SW 1271 (cell line): Measurements from ENCODE around the gene TAF11.
"Not testable (repeated sequence)": the region's sequence is repeated elsewhere in the genome, so short reads cannot be mapped to it uniquely, and the experiment has no call there.

ENCODE experiments used
- DNase-seq, 2 experiments: peaks; one replicate each; lab custom pipeline; 2025; lab: John Stamatoyannopoulos, UW

The TAF11 gene

GRCh38 chr6:34887753-34888513 lies at the start of gene TAF11:
Gene TAF11 (minus strand): TSS chr6:34888042. CDS start chr6:34887957, 85 bp downstream.
- peak; percentile 83 to 94 for DNase-seq

DNA sequence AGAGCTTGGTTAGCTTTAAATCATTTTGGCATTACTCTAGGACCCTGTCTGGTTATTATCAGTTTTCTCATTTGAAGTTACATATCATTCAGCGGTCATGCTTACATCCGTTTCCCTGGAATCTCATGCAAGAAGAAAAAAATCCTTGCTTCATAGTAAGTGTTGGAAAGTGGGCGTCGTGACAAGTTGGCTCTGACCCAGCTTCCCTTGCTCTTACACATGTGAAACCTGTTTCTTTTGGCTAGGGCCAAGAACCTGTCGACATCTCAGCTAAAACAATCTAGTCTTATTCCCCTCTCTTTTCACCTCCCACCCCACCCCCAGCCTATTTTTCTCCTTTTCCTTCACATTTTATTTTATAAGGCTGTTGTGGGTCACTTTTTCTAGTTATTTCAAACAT lies 46.7 kb upstream of the TAF11 start:
- no peak for DNase-seq

GRCh38 chr6:34932202-34932601 lies 44.4 kb upstream of the TAF11 start:
- not testable (repeated sequence) for DNase-seq

DNA sequence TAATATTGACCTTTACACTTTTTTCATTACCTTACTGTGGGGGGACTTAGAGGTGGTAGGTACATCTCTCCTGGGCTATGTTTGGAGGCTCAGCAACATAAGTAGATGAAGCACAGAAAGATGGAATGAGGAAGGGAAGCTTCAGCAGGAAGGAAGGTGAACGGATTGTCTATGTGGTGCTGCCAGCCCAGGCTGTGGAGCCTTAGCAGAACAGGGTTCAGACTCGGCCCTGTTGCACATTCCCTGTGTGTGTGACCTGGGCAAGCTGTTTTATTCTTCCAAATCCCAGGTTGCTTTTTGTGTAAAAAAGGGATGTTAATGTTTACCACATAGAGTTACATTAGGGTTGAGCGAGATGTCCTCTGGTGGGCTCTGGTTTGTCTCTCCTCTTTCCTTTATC lies 42.4 kb upstream of the TAF11 start:
- DNase-seq, result no peak

GRCh38 chr6:34929241-34929978 lies 41.6 kb upstream of the TAF11 start:
- no peak for DNase-seq

GRCh38 chr6:34928695-34929094 lies 40.9 kb upstream of the TAF11 start:
- DNase-seq, result no peak

GRCh38 chr6:34928220-34928619 lies 40.4 kb upstream of the TAF11 start:
- no peak for DNase-seq

GRCh38 chr6:34926655-34927054 lies 38.8 kb upstream of the TAF11 start:
- no peak for DNase-seq

GRCh38 chr6:34924831-34925625 lies 37.2 kb upstream of the TAF11 start:
- DNase-seq, result no peak

GRCh38 chr6:34922177-34922663 lies 34.4 kb upstream of the TAF11 start:
- DNase-seq, result no peak

GRCh38 chr6:34920097-34920496 lies 32.3 kb upstream of the TAF11 start:
- DNase-seq, result no peak

DNA sequence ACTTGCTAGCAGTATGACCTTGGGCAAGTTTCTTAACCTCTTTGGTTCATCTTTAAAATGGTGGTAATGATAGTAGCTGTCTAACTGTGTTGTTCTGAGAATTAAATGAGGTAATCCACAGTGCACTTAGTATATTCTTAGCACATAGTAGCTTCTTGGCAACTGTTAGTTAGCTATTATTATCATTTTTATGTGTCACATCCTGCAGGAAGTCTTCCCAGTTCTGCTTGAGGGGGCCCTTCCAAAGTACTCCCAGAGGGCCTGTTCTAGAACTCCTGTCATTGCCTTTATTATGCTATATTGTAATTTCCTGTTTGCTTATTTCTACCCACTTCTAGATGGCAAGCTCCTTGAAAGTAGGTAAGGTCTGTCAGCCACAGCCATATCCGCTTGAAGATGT lies 31.8 kb upstream of the TAF11 start:
- peak in 1 of 2 experiments; percentile 4 for DNase-seq

DNA sequence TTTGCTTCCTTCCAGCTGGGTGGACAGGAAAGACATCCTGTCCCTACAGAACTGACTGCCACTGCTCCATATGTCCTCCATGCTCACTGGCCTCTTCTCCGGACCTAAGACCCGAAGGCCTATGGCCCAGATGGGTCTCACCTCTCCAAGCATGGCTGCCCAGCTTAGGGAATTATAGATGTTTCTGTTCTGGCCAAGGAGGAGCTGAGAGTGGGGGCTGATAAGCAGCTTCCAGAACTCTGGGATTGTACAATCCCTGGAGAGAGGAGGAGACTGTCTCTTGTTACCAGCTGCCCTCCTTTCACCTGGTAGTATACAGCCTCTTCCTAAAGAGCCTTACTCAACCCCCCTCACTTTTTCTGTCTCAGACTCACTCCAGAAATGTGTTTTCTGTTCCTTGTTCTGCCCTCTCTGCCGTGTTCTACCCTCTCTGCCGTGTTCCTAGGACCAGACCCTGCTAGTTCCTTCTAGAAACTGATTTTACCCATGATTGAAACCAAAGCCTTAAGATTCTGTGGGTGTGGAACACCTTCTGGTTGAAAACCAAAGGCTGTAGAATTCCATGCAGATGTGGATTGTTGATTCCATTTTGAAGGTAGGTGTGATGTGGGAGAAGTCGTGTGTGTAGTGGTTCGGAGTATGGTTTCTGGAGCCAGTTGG lies 29.9 kb upstream of the TAF11 start:
- no peak for DNase-seq

GRCh38 chr6:34916348-34916967 lies 28.6 kb upstream of the TAF11 start:
- no peak for DNase-seq

DNA sequence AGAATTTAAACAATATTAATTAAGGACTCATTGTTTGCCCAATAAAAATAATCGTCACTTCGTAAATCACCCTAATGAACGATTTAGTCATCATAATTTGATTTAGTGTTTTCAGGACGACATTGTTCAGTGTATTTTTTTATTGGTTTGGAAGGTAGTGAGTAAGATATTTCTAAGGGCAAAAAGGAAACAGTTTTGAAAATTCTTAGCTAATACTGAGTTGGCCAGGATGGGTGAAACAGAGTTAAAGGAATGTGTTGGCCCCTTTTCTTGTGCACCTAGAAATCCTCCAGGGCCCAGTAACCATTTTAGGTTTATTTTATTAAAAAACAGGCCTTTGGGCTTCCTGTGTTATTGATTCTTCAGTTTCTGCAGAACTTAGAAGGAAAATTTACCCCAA lies 26.5 kb upstream of the TAF11 start:
- no peak for DNase-seq

- peak in 1 of 2 experiments; percentile 23 for DNase-seq
Observed at GRCh38 chr6:34912715-34913464, 25.0 kb upstream of the TAF11 start.

- no peak for DNase-seq
Observed at GRCh38 chr6:34911822-34912221, 24.0 kb upstream of the TAF11 start.

GRCh38 chr6:34909320-34909883 lies 21.6 kb upstream of the TAF11 start:
- no peak for DNase-seq

- DNase-seq, result no peak
Observed at GRCh38 chr6:34908194-34908593, 20.4 kb upstream of the TAF11 start.

- no peak for DNase-seq
Observed at GRCh38 chr6:34906826-34907225, 19.0 kb upstream of the TAF11 start.
